SKM-1 treated with dmso at 0.1 percent for 144 hours (cell line): ENCODE measurements around the gene BCAS1.
A peak's percentile ranks its signal among the peaks of the same experiment; 100 is the strongest.

Experiments used
- DNase-seq: peaks from one replicate; lab custom pipeline; 2025; ENCODE audit not compliant: unreplicated experiment; lab: John Stamatoyannopoulos, UW

Gene BCAS1

DNA sequence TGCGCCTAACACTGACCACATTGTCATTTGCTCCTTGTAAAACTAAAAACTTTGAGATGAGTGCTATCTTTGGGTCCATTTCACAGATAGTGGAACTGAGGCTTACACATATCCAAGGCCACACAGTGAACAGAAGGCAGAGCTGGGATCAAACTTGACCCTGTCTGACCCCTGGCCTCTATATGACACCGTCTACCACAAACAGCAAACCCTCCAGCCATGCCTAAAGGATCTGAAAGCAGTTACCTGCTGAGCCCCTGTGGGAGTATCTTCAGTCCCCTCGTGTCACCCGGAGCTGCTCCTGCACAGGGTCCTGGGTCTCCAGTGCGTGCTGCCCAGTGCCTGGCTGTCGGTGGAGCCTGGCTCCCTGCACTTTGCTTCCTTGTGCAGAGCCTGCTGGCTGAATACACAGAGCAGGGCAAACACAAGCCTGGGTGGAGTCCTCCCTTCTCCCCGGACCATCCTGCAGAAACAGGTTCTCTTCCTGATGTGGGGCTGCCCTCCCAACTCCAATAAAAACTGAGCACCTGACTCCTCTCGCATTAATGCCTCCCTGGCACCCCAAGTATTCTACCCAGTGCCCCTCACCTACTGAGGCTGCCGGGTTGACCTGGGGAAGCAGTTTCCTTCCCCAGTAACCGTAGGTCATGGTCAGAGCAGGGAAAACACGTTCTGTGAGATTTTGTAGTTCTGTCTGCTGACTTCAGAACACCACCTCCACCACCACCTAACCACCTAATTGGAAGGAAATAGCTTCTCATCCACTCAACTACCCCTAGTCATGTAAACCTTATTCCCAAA is at the start of gene BCAS1:
TSS of gene BCAS1 (minus strand) at position 408 of the 801 bp plus-strand sequence. CDS start 11,876 bp downstream, outside the sequence.
- no peak for DNase-seq

- DNase-seq: no peak
Measured at GRCh38 chr20:54119744-54120143, 49.4 kb upstream of the BCAS1 start.

GRCh38 chr20:54118220-54119001 is 48.0 kb upstream of the BCAS1 start:
- DNase-seq: no peak

- DNase-seq: no peak
Measured at GRCh38 chr20:54116550-54117235, 46.3 kb upstream of the BCAS1 start.

- peak; percentile 7 for DNase-seq
Measured at GRCh38 chr20:54115172-54115854, 44.9 kb upstream of the BCAS1 start.

DNA sequence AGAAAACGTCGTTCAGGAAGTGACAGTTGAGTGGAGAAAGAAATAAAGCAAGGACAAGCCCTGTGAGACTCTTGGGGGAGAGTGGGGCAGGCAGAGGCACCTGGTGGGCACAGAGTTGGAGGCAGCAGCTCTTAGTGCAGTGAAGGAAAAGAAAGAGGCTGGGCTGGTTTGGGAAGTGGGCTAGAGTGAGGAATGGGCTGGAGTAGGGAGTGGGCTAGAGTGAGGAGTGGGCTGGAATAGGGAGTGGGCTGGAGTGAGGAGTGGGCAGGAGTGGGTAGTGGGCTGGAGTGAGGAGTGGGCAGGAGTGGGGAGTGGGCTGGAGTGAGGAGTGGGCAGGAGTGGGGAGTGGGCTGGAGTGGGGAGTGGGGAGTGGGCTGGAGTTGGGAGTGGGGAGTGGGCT is 43.7 kb upstream of the BCAS1 start:
- DNase-seq: no peak

DNA sequence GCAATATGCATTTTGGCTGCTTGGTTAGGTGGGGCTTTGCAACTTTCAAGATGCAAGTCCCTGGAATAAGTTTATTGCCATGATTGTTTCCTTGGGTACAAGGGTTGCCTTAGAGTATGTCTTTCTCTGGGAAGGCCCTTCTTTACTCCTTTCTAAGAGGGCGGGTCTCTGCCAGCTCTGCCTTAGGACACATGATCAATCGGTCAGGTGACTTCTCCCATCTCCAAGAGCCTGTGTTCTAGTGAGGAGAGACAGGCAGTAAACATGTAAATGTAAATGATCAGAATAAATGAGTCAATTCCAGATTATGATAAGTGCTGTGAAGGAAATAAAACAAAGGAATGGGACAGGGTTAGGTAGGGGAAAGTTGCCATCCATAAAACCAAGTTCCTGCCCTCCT is 43.2 kb upstream of the BCAS1 start:
- DNase-seq: no peak

GRCh38 chr20:54112221-54112884 is 42.0 kb upstream of the BCAS1 start:
- no peak for DNase-seq

GRCh38 chr20:54111460-54111859 is 41.1 kb upstream of the BCAS1 start:
- no peak for DNase-seq

DNA sequence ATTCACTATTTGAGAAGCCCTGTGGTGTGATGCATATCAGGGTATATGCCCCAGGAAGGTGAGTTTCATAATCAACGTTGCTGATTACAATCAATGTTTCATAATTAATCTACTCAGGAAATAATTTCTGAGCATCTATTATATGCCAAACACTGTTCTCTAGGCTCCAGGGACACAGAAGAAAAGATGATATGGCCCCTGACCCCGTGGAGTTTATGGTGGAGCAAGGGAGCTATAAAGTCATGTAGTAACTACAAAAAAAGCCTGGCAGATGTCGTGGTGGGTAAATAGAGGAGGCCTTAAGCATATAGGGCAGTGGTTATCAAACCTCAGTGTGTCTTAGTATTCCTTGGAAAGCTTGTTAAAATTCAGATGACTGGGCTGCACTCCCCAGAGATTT is 40.1 kb upstream of the BCAS1 start:
- DNase-seq: no peak

- DNase-seq: no peak
Measured at GRCh38 chr20:54110041-54110440, 39.6 kb upstream of the BCAS1 start.

DNA sequence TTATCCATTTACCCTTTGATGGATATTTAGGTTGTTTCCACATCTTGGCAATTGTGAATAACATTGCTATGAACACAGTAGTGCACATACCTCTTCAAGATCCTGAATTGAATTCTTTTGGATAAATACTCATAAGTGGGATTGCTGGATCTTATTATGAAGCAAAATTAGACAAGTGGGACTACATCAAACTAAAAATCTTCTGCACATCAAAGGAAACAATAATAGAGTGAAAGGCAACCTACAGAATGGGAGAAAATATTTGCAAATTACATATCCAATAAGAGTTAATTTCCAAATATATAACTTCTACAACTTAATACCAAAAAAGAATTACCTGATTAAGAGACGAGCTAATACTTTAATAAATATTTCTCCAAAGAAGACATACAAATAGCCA is 38.4 kb upstream of the BCAS1 start:
- no peak for DNase-seq

DNA sequence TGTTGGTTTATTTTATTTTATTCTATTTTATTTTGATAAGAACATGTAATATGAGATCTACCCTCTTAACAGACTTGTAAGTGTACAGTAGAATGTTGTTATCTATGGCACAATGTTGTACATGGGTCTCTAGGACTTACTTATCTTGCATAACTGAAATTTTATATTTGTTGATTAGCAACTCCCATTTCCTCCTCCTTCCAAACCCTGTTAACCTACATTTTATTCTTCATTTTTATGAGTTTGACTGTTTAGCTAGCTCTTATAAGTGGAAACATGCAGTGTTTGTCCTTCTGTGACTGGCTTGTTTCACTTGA is 37.9 kb upstream of the BCAS1 start:
- DNase-seq: no peak

DNA sequence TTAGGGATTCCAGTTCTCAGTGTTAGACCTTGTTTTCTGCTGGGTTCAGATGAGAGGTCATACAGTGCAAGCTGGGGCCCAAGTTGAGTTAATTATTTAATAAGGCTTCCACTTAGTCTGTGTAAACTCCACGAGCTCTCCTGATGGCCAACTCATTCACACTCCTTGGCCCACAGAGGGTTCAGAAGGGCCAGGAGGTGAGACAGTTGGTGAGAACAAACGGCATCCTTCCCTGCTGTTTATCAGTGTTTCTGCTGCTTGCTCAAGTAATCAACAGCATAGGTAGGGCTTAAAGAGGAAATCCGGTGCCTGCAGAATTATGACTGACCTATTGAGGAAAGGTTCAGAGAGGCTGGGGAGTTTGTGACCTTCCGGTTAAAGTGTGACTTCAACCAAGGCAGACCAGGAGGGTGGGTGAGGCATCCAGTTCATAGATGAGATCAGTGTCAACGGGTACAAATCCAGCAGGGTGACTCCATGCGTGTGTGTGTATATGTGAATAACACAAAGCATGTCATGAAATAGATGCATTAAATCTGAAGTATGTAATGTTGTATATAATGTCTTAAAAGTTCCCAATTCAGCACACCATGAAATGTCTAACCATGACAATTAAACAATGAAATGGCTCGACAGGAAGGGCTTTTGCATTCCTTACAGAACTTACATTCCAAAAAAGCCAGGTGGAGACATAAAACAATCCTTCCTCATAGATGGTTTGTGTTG is 37.4 kb upstream of the BCAS1 start:
- DNase-seq: no peak

- DNase-seq: no peak
Measured at GRCh38 chr20:54107181-54107580, 36.8 kb upstream of the BCAS1 start.

- no peak for DNase-seq
Measured at GRCh38 chr20:54106162-54106561, 35.8 kb upstream of the BCAS1 start.

GRCh38 chr20:54105653-54106052 is 35.3 kb upstream of the BCAS1 start:
- no peak for DNase-seq

DNA sequence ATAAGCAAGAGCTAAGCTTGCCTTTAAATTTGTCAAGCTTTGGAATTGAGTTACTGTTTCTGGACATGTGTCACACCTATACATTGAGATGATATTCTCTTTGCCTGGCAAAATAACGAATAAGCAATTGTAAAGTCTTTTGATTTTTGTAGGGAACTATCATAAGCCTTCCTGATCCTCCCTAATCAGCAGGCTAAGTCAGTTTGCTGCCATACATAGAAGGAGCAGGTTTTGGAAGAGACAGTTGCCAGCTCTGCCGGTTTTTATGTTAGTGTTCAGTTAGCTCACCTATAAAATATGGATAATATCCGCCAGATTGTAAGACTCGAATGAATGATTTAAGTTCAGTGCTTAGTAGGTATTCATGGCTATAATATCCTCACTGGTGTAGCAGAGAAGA is 34.4 kb upstream of the BCAS1 start:
- DNase-seq: no peak

GRCh38 chr20:54103762-54104600 is 33.6 kb upstream of the BCAS1 start:
- DNase-seq: no peak
